ENCODE data around the gene GNAO1. TPM values are rescaled to one million over a fixed set of nuclear protein-coding genes. Genes with fewer than 3 reads are reported as not detected.
"Not testable (repeated sequence)": the region's sequence is repeated elsewhere in the genome, so short reads cannot be mapped to it uniquely, and the experiment has no call there.

Gene GNAO1
- total RNA-seq, 1 donor from 2014 or later, result 2.0 TPM

- Mint-ChIP-seq H3K36me3 (ENCODE audit: low read depth) (peaks cover 29% of the 10 kb centered on the region), H3K4me3 (no peak overlapping the region), H3K4me1 (peaks cover 10% of the 10 kb centered on the region), H3K27ac (no peak overlapping the region), H3K27me3 (no peaks in the 10 kb centered on the region), H3K9me3 (no peaks in the 10 kb centered on the region)
- DNase-seq, result no peak
- intact Hi-C loops (cut with micrococcal nuclease), result no loop called here
Measured at GRCh38 chr16:56370875-56371659, 179.8 kb downstream of the GNAO1 start.

DNA sequence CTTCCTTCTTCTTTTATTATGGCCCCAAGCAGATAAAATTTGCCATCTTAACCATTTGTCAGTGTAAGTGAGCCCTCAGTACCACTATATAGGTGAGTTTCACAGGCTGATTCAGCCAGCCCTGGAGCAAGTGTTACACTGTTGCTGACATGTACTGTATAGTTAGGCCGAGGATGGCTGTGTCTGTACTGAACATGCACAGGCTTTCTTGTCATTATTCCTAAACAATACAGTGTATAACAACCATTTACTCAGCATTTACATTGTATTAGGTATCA is 180.3 kb downstream of the GNAO1 start:
- intact Hi-C loops (cut with micrococcal nuclease), result no loop called here
- DNase-seq, result no peak
- Mint-ChIP-seq H3K27me3 (no peaks in the 10 kb centered on the region), H3K4me1 (peaks cover 10% of the 10 kb centered on the region), H3K27ac (no peak overlapping the region), H3K36me3 (ENCODE audit: low read depth) (peaks cover 27% of the 10 kb centered on the region), H3K4me3 (no peak overlapping the region), H3K9me3 (no peaks in the 10 kb centered on the region)

- intact Hi-C loops (cut with micrococcal nuclease), result loop anchor here (2.0 kb wide), 1 partner anchor 19 kb away; no protein-coding TSS in a partner anchor
- no peaks in the 10 kb centered on the region for H3K27me3 Mint-ChIP-seq
- no peaks in the 10 kb centered on the region for H3K9me3 Mint-ChIP-seq
- peak overlapping the region; percentile 51 for H3K27ac Mint-ChIP-seq
- peaks cover 25% of the 10 kb centered on the region for H3K36me3 Mint-ChIP-seq (ENCODE audit: low read depth)
- H3K4me1 Mint-ChIP-seq, result peaks cover 10% of the 10 kb centered on the region
- DNase-seq, result peak; percentile 74
- peak overlapping the region; percentile 5 for H3K4me3 Mint-ChIP-seq
Measured at GRCh38 chr16:56372013-56372634, 180.8 kb downstream of the GNAO1 start.

- Mint-ChIP-seq H3K27me3 (no peaks in the 10 kb centered on the region), H3K4me1 (peaks cover 10% of the 10 kb centered on the region), H3K4me3 (no peak overlapping the region), H3K9me3 (no peaks in the 10 kb centered on the region), H3K36me3 (ENCODE audit: low read depth) (peaks cover 27% of the 10 kb centered on the region), H3K27ac (no peak overlapping the region)
- DNase-seq, result no peak
- intact Hi-C loops (cut with micrococcal nuclease), result loop anchor here (2.0 kb wide), 1 partner anchor 18 kb away; no protein-coding TSS in a partner anchor
Measured at GRCh38 chr16:56373003-56373402, 181.7 kb downstream of the GNAO1 start.

DNA sequence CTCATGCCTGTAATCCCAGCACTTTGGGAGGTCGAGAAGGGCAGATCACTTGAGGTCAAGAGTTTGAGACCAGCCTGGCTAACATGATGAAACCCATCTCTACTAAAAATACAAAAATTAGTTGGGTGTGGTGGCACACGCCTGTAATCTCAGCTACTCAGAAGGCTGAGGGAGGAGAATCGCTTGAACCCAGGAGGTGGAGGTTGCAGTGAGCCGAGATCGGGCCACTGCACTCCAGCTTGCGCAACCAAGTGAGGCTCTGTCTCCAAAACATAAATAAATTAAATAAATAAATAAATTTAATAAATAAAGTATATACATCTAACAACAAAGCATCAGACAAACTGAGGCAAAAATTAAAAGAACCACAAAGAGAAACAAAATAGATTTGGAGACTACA is 184.5 kb downstream of the GNAO1 start:
- H3K9me3 Mint-ChIP-seq, result peaks cover 10% of the 10 kb centered on the region

DNA sequence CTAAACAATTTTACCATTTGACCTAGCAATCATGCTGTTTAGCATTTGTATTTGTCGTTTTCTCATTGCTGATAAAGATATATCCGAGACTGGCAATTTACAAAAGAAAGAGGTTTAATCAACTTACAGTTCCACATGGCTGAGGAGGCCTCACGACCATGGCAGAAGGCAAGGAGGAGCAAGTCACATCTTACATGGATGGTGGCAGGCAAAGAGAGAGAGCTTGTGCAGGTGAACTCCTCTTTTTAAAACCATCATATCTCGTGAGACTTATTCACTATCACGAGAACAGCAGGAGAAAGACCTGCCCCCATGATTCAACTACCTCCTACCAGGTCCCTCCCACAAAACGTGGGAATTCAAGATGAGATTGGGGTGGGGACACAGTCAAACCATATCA is 187.8 kb downstream of the GNAO1 start:
- DNase-seq; H3K4me1 Mint-ChIP-seq; H3K27me3 Mint-ChIP-seq; H3K4me3 Mint-ChIP-seq; H3K27ac Mint-ChIP-seq; intact Hi-C loops (cut with micrococcal nuclease): not testable (repeated sequence)
- Mint-ChIP-seq H3K36me3 (ENCODE audit: low read depth) (peaks cover 72% of the 10 kb centered on the region), H3K9me3 (peaks cover 28% of the 10 kb centered on the region)

More for the DNA sequence above, 184.5 kb downstream of the GNAO1 start:
- peaks cover 47% of the 10 kb centered on the region for H3K36me3 Mint-ChIP-seq (ENCODE audit: low read depth)
- intact Hi-C loops (cut with micrococcal nuclease); H3K27ac Mint-ChIP-seq; DNase-seq; H3K27me3 Mint-ChIP-seq; H3K4me3 Mint-ChIP-seq: not testable (repeated sequence)
- peaks cover 10% of the 10 kb centered on the region for H3K4me1 Mint-ChIP-seq

- DNase-seq; intact Hi-C loops (cut with micrococcal nuclease); H3K27me3 Mint-ChIP-seq; H3K4me3 Mint-ChIP-seq; H3K4me1 Mint-ChIP-seq; H3K27ac Mint-ChIP-seq: not testable (repeated sequence)
- peaks cover 32% of the 10 kb centered on the region for H3K9me3 Mint-ChIP-seq
- H3K36me3 Mint-ChIP-seq (ENCODE audit: low read depth), result peaks cover 81% of the 10 kb centered on the region
Measured at GRCh38 chr16:56380778-56381485, 189.6 kb downstream of the GNAO1 start.

DNA sequence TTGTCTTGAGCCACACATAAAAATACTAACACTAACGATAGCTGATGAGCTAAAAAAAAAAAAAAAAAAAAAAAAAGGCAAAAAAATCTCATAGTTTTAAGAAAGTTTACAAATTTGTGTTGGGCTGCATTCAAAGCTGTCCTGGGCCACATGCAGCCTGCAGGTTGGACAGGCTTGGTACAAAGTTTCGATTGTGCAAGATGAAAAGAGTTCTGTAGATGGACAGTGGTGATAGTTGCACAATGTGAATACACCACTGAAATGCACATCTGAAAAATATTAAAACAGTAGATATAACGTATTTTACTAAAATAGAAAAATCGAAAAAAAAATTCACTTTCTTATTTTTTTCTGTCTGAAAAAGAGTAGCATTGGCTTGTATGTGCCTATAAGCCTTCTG is 191.2 kb downstream of the GNAO1 start:
- Mint-ChIP-seq H3K4me3 (no peak overlapping the region), H3K9me3 (peaks cover 32% of the 10 kb centered on the region), H3K27me3 (no peaks in the 10 kb centered on the region), H3K27ac (no peak overlapping the region), H3K4me1 (no peaks in the 10 kb centered on the region), H3K36me3 (ENCODE audit: low read depth) (peaks cover 83% of the 10 kb centered on the region)
- no peak for DNase-seq
- intact Hi-C loops (cut with micrococcal nuclease), result no loop called here

GRCh38 chr16:56382901-56383355 is 191.6 kb downstream of the GNAO1 start:
- H3K27me3 Mint-ChIP-seq, result no peaks in the 10 kb centered on the region
- intact Hi-C loops (cut with micrococcal nuclease), result no loop called here
- DNase-seq, result no peak
- H3K36me3 Mint-ChIP-seq (ENCODE audit: low read depth), result peaks cover 81% of the 10 kb centered on the region
- no peak overlapping the region for H3K4me3 Mint-ChIP-seq
- H3K4me1 Mint-ChIP-seq, result no peaks in the 10 kb centered on the region
- H3K27ac Mint-ChIP-seq, result no peak overlapping the region
- H3K9me3 Mint-ChIP-seq, result peaks cover 32% of the 10 kb centered on the region

DNA sequence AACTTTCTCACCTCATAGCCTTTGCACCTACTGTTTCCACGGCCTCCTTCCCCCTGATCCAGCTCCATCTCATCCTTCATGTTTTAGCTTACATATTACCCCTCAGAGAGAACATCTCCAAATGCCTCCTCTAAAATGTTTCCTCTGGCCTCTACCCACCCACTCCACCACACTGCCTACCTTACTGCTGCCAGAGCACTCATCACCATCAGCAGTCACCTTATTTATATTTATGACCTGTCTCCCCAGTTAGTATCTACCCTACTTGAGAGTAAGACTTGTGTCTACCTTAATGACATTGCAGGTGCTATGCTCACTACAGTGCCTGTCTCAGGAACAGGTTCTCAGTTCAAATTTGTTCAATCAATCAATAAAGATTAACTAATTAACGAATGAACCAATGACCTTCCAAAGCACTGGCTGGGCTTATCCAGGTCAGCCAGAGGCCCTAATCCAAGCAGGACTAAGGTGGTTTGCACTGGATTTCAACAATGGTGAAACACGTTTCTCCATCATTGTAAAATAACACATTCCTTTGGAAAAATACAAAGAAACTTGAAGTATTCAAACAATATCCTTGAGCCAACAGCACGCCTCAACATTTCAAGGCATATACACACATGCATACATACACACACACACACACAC is 192.9 kb downstream of the GNAO1 start:
- H3K36me3 Mint-ChIP-seq (ENCODE audit: low read depth), result peaks cover 72% of the 10 kb centered on the region
- no peak overlapping the region for H3K27ac Mint-ChIP-seq
- H3K4me1 Mint-ChIP-seq, result no peaks in the 10 kb centered on the region
- no peaks in the 10 kb centered on the region for H3K27me3 Mint-ChIP-seq
- no peak overlapping the region for H3K4me3 Mint-ChIP-seq
- intact Hi-C loops (cut with micrococcal nuclease), result no loop called here
- DNase-seq, result no peak
- peaks cover 32% of the 10 kb centered on the region for H3K9me3 Mint-ChIP-seq

GRCh38 chr16:56387396-56387795 is 196.1 kb downstream of the GNAO1 start:
- Mint-ChIP-seq H3K9me3 (peaks cover 13% of the 10 kb centered on the region), H3K27ac (no peak overlapping the region), H3K4me1 (peaks cover 3% of the 10 kb centered on the region), H3K36me3 (ENCODE audit: low read depth) (peaks cover 61% of the 10 kb centered on the region), H3K4me3 (no peak overlapping the region), H3K27me3 (no peaks in the 10 kb centered on the region)
- intact Hi-C loops (cut with micrococcal nuclease), result no loop called here
- no peak for DNase-seq

DNA sequence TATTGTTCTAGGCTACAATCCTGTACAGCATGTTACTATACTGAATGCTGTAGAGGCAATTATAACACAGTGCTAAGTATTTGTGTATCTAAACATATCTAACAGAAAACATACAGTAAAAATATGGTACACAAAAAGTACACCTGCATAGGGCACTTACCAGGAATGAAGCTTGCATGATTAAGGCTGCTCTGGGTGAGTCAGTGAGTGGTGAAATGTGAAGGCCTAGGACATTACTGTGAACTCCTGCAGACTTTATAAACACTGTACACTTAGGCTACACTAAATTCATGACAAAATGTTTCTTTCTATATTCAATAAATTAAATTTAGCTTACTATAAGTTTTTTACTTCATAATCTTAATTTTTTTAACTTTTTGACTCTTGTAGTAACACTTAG is 196.9 kb downstream of the GNAO1 start:
- peaks cover 60% of the 10 kb centered on the region for H3K36me3 Mint-ChIP-seq (ENCODE audit: low read depth)
- peaks cover 9% of the 10 kb centered on the region for H3K9me3 Mint-ChIP-seq
- peaks cover 5% of the 10 kb centered on the region for H3K4me1 Mint-ChIP-seq
- no peak overlapping the region for H3K4me3 Mint-ChIP-seq
- H3K27me3 Mint-ChIP-seq, result no peaks in the 10 kb centered on the region
- intact Hi-C loops (cut with micrococcal nuclease), result no loop called here
- DNase-seq, result no peak
- no peak overlapping the region for H3K27ac Mint-ChIP-seq

- H3K4me1 Mint-ChIP-seq, result peaks cover 10% of the 10 kb centered on the region
- H3K36me3 Mint-ChIP-seq (ENCODE audit: low read depth), result peaks cover 55% of the 10 kb centered on the region
- intact Hi-C loops (cut with micrococcal nuclease), result no loop called here
- H3K27ac Mint-ChIP-seq, result no peak overlapping the region
- no peak for DNase-seq
- no peaks in the 10 kb centered on the region for H3K27me3 Mint-ChIP-seq
- no peak overlapping the region for H3K4me3 Mint-ChIP-seq
- H3K9me3 Mint-ChIP-seq, result no peaks in the 10 kb centered on the region
Measured at GRCh38 chr16:56389554-56389953, 198.3 kb downstream of the GNAO1 start.

- intact Hi-C loops (cut with micrococcal nuclease); H3K9me3 Mint-ChIP-seq; H3K27ac Mint-ChIP-seq; DNase-seq; H3K4me3 Mint-ChIP-seq; H3K27me3 Mint-ChIP-seq: not testable (repeated sequence)
- Mint-ChIP-seq H3K36me3 (ENCODE audit: low read depth) (peaks cover 52% of the 10 kb centered on the region), H3K4me1 (peaks cover 11% of the 10 kb centered on the region)
Measured at GRCh38 chr16:56396724-56397123, 205.4 kb downstream of the GNAO1 start.
